Hepatocyte (in vitro differentiated cells): Measurements from ENCODE around the gene SIGLEC1. TPM values are rescaled to one million over a fixed set of nuclear protein-coding genes. Genes with fewer than 3 reads are reported as not detected.

Experiments
- DNase-seq: peaks from one replicate; pipeline ENCODE4 v3.0.0-alpha.2; 2016; ENCODE audit warnings: low spot score
- H2AFZ ChIP-seq: fragments of 200-600 bp; sonication (generic); 2 replicates; pipeline ENCODE4 v1.6.0; 2016; ENCODE audit warnings: antibody characterized with exemption, mild to moderate bottlenecking
- H3K27ac ChIP-seq: fragments of 200-600 bp; sonication (generic); 2 replicates; pipeline ENCODE4 v1.5.1; 2016; ENCODE audit warnings: mild to moderate bottlenecking
- H3K27me3 ChIP-seq: fragments of 200-600 bp; sonication (generic); 2 replicates; pipeline ENCODE4 v1.6.1; 2016
- H3K36me3 ChIP-seq: fragments of 200-600 bp; sonication (generic); replicated peaks from 2 replicates; pipeline ENCODE4 v1.5.1; 2016; ENCODE audit warnings: low read depth; ENCODE audit not compliant: insufficient read depth
- H3K4me1 ChIP-seq: fragments of 200-600 bp; sonication (generic); 2 replicates; pipeline ENCODE4 v1.5.1; 2016; ENCODE audit warnings: mild to moderate bottlenecking, moderate library complexity; ENCODE audit not compliant: insufficient read depth
- H3K4me2 ChIP-seq: fragments of 200-600 bp; sonication (generic); 2 replicates; pipeline ENCODE4 v1.6.0; 2016
- H3K4me3 ChIP-seq: fragments of 200-600 bp; sonication (generic); 2 replicates; pipeline ENCODE4 v1.5.1; 2016; ENCODE audit warnings: mild to moderate bottlenecking
- H3K79me2 ChIP-seq: fragments of 200-600 bp; sonication (generic); 2 replicates; pipeline ENCODE4 v1.6.0; 2017; ENCODE audit warnings: mild to moderate bottlenecking
- H3K9me2 ChIP-seq: fragments of 200-600 bp; sonication (generic); replicated peaks from 2 replicates; pipeline ENCODE4 v1.6.0; 2017; ENCODE audit warnings: mild to moderate bottlenecking; ENCODE audit not compliant: insufficient read depth
- H3K9me3 ChIP-seq: fragments of 200-600 bp; sonication (generic); 2 replicates; pipeline ENCODE4 v1.5.1; 2016; ENCODE audit warnings: low read depth, mild to moderate bottlenecking
- H4K20me1 ChIP-seq: fragments of 200-600 bp; sonication (generic); 2 replicates; pipeline ENCODE4 v1.6.0; 2016; ENCODE audit warnings: mild to moderate bottlenecking; ENCODE audit not compliant: insufficient read depth, poor library complexity, severe bottlenecking
- EZH2 ChIP-seq: fragments of 200-600 bp; sonication (generic); IDR thresholded peaks from 2 replicates; pipeline ENCODE4 v1.6.1; 2016; ENCODE audit warnings: antibody characterized with exemption, mild to moderate bottlenecking, borderline replicate concordance
- EZH2phosphoT487 ChIP-seq: fragments of 200-600 bp; sonication (generic); IDR thresholded peaks from one replicate; pipeline ENCODE4 v1.6.1; 2018; ENCODE audit warnings: antibody characterized with exemption, mild to moderate bottlenecking, low read depth, moderate library complexity; ENCODE audit not compliant: unreplicated experiment, severe bottlenecking
- WGBS: methylation state at CpG from one replicate; pipeline ENCODE4 v1.1.6; 2016; ENCODE audit warnings: low lambda C conversion rate; ENCODE audit errors: missing lambda C conversion rate; 5-methylcytosine and 5-hydroxymethylcytosine counted together
- polyA plus RNA-seq: library from polyadenylated mRNA; unstranded; fragments of >200 nt; fragmentation: Nextera tagmentation; extraction: Ambion mirVana; gene quantifications from 2 replicates; pipeline ENCODE4 v1.2.1, GENCODE V29; 2016
- total RNA-seq: library from RNA; depleted of rRNA; stranded (reverse); fragments of >200 nt; gene quantifications from 2 replicates; pipeline ENCODE4 v1.2.3, GENCODE V29; 2014
- TF ChIP-seq, protein P1 (sequence below): fragments of 200-600 bp; sonication (generic); IDR thresholded peaks from 2 replicates; pipeline ENCODE4 v1.5.1; 2016; ENCODE audit warnings: antibody characterized with exemption, mild to moderate bottlenecking; ENCODE audit not compliant: poor library complexity

SIGLEC1 gene
- total and polyA plus RNA-seq, 2 experiments from 2014 or later = 0.11 to 0.23 TPM

DNA sequence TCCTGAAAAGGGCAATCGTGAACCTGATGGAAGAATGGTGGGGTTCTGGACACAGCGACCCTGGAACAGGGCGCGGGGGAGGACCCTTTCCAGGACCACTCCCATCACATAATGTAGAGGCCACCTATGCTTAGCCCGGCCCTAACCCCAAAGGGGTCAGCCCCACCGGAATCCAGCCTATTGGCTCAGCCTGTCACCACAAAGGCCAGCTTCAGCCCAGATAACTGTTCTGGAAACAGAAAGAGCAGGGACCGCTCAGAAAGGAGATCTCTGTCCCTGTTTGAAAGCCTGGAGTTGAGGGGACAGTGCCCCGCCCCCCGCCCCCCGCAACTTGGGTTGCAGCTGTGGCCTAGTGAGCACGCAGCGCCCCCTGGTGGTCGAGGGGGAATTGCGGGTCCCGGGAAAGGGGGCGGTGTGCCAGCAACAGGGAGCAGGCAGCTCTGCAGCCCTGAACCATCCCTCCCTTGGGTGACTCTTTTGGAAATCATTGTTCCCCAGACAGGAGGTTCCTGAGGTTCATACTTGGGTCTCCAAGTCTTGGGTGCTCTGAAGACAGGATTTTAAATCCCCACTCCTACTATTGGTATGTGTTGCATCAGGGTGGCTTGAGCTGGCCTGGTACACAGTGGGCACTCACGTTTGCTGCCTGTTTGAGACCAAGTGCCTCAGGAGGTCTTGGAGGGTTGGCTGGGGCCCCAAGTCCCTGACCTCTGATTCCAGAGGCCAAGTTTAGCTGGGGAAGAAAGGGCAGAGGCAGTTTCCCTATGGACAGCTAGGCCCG lies 1.5 kb downstream of the SIGLEC1 start:
- Histone ChIP-seq H3K79me2 (no peaks in the 10 kb centered on the region), H3K9me2 (no peaks in the 10 kb centered on the region), H3K27me3 (no peaks in the 10 kb centered on the region), H3K9me3 (no peaks in the 10 kb centered on the region), H3K36me3 (no peaks in the 10 kb centered on the region), H3K4me1 (no peaks in the 10 kb centered on the region), H4K20me1 (no peaks in the 10 kb centered on the region), H3K4me2 (no peak overlapping the region), H3K27ac (no peak overlapping the region), H2AFZ (no peak overlapping the region), H3K4me3 (no peak overlapping the region)
- TF ChIP-seq EZH2phosphoT487 = no peak
- TF ChIP-seq, protein P1, sequence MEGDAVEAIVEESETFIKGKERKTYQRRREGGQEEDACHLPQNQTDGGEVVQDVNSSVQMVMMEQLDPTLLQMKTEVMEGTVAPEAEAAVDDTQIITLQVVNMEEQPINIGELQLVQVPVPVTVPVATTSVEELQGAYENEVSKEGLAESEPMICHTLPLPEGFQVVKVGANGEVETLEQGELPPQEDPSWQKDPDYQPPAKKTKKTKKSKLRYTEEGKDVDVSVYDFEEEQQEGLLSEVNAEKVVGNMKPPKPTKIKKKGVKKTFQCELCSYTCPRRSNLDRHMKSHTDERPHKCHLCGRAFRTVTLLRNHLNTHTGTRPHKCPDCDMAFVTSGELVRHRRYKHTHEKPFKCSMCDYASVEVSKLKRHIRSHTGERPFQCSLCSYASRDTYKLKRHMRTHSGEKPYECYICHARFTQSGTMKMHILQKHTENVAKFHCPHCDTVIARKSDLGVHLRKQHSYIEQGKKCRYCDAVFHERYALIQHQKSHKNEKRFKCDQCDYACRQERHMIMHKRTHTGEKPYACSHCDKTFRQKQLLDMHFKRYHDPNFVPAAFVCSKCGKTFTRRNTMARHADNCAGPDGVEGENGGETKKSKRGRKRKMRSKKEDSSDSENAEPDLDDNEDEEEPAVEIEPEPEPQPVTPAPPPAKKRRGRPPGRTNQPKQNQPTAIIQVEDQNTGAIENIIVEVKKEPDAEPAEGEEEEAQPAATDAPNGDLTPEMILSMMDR = peak; percentile 96
- no peak for TF ChIP-seq EZH2
- WGBS = 69% methylated on average over 10 of the region's 18 CpGs
- peak; percentile 71 for DNase-seq

DNA sequence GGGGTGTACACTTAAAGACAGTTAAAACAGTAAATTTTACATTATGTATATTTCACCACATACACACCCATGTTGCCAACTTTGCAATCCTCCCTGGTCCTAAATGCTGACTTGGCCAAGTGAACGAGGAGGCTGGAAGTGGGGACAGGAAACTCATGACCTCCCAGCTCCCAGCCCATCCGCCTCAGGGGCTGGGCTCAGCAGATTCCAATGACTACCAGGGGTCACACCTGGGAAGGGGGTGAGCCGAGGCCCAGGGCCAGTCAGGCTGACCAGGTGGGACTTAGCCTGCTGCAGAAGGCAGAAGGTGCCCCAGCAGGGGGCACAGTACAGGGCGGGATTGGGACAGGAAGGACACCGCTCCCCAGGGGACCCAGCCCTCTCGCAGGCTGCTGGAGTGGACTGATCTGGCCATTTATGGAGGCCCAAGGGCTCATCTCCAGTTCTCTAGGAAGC lies 2.4 kb downstream of the SIGLEC1 start:
- no peak overlapping the region for H3K4me3 ChIP-seq
- H3K4me1 ChIP-seq = no peaks in the 10 kb centered on the region
- H3K27ac ChIP-seq = no peak overlapping the region
- no peak for DNase-seq
- H4K20me1 ChIP-seq = no peaks in the 10 kb centered on the region
- H3K4me2 ChIP-seq = no peak overlapping the region
- no peaks in the 10 kb centered on the region for H3K9me3 ChIP-seq
- H3K36me3 ChIP-seq = no peaks in the 10 kb centered on the region
- TF ChIP-seq EZH2phosphoT487 (no peak), EZH2 (no peak)
- TF ChIP-seq, protein P1 = no peak
- WGBS = 82% methylated on average over 6 of the region's 6 CpGs
- H3K79me2 ChIP-seq = no peaks in the 10 kb centered on the region
- H3K9me2 ChIP-seq = no peaks in the 10 kb centered on the region
- H2AFZ ChIP-seq = no peak overlapping the region
- no peaks in the 10 kb centered on the region for H3K27me3 ChIP-seq

DNA sequence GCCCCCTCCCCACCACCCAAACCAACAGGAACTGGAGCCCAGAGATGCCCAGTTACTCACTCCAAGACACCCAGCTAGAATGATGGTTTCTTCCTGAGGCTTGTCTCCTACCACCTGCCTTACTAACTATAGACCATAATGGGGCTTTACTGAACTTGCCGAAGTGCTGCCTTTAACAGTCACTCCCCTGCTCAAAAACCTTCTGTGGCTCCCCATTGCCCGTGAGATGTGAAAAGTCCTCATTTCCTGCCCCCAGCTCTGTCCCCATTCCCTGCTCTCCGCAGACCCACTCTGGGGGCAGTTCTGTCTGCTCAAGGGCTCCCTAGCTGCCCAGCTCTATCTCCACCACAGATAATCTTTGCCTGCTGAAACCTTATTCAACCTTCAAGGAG lies 4.9 kb downstream of the SIGLEC1 start:
- Histone ChIP-seq H2AFZ (no peak overlapping the region), H4K20me1 (no peaks in the 10 kb centered on the region), H3K9me2 (no peaks in the 10 kb centered on the region), H3K27ac (no peak overlapping the region), H3K4me3 (no peak overlapping the region), H3K27me3 (no peaks in the 10 kb centered on the region), H3K79me2 (no peaks in the 10 kb centered on the region), H3K36me3 (no peaks in the 10 kb centered on the region), H3K9me3 (no peaks in the 10 kb centered on the region), H3K4me1 (no peaks in the 10 kb centered on the region), H3K4me2 (no peak overlapping the region)
- no peak for TF ChIP-seq EZH2
- TF ChIP-seq, protein P1 = no peak
- TF ChIP-seq EZH2phosphoT487 = no peak
- no peak for DNase-seq
- WGBS = 90% methylated on average over 3 of the region's 3 CpGs
